Mesothelial cell of epicardium (in vitro differentiated cells): ENCODE results near the gene NUS1. TPM values are rescaled to one million over a fixed set of nuclear protein-coding genes. Genes with fewer than 3 reads are reported as not detected.
"Not testable (repeated sequence)": the region's sequence is repeated elsewhere in the genome, so short reads cannot be mapped to it uniquely, and the experiment has no call there.

ENCODE experiments used
- DNase-seq, 2 experiments: peaks; one replicate each; pipeline ENCODE4 v3.0.0; 2021; ENCODE audit warnings: low spot score in 2 of 2; ENCODE audit not compliant: unreplicated experiment in 2 of 2
- H3K27ac Mint-ChIP-seq: 2 replicates; pipeline ENCODE4 v1.8.0; 2021; ENCODE audit warnings: mixed read lengths
- H3K27me3 Mint-ChIP-seq: 2 replicates; pipeline ENCODE4 v1.8.0; 2021; ENCODE audit warnings: low read depth, mixed read lengths
- H3K36me3 Mint-ChIP-seq: 2 replicates; pipeline ENCODE4 v1.8.0; 2021; ENCODE audit warnings: mixed read lengths
- H3K4me1 Mint-ChIP-seq: 2 replicates; pipeline ENCODE4 v1.8.0; 2021; ENCODE audit warnings: mixed read lengths
- H3K4me3 Mint-ChIP-seq: 2 replicates; pipeline ENCODE4 v1.8.0; 2021; ENCODE audit warnings: mild to moderate bottlenecking, moderate library complexity, mixed read lengths
- H3K9me3 Mint-ChIP-seq: 2 replicates; pipeline ENCODE4 v1.8.0; 2021; ENCODE audit warnings: mixed read lengths
- total RNA-seq: library from RNA; stranded (reverse); gene quantifications from 3 replicates; pipeline ENCODE4 v1.2.1, GENCODE V29; 2021
- TF ChIP-seq, protein P1 (sequence below): fragments of 200-600 bp; sonication (generic); IDR thresholded peaks from one replicate; pipeline ENCODE4 v1.5.0; 2021; ENCODE audit warnings: antibody characterized with exemption; ENCODE audit not compliant: unreplicated experiment

NUS1 gene
- total RNA-seq, 1 donor from 2014 or later: 30.2 TPM

DNA sequence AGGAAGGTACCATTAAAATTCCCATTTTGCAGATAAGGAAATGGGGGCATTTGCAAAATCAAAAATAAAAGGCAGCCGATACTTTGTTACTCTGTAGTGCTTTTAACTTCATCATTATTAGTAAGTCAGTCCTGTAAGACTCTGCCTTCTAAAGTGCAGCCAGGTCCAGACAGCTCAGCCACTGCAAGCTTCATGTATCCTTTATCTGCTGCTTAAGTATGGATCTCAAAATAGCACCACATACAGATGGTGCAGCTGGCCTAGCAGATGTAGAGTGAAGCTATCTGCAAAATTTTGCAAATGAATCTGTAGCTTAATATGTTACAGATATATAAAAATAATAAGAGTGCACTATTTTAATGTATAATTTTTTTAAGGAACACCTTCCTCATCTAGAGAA, 53.4 kb downstream of the NUS1 start:
- Mint-ChIP-seq H3K4me1 (no peaks in the 10 kb centered on the region), H3K27ac (no peak overlapping the region), H3K36me3 (no peaks in the 10 kb centered on the region), H3K4me3 (no peak overlapping the region), H3K27me3 (peaks cover 3% of the 10 kb centered on the region), H3K9me3 (peaks cover 3% of the 10 kb centered on the region)
- TF ChIP-seq, protein P1, sequence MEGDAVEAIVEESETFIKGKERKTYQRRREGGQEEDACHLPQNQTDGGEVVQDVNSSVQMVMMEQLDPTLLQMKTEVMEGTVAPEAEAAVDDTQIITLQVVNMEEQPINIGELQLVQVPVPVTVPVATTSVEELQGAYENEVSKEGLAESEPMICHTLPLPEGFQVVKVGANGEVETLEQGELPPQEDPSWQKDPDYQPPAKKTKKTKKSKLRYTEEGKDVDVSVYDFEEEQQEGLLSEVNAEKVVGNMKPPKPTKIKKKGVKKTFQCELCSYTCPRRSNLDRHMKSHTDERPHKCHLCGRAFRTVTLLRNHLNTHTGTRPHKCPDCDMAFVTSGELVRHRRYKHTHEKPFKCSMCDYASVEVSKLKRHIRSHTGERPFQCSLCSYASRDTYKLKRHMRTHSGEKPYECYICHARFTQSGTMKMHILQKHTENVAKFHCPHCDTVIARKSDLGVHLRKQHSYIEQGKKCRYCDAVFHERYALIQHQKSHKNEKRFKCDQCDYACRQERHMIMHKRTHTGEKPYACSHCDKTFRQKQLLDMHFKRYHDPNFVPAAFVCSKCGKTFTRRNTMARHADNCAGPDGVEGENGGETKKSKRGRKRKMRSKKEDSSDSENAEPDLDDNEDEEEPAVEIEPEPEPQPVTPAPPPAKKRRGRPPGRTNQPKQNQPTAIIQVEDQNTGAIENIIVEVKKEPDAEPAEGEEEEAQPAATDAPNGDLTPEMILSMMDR: no peak
- DNase-seq: no peak

DNA sequence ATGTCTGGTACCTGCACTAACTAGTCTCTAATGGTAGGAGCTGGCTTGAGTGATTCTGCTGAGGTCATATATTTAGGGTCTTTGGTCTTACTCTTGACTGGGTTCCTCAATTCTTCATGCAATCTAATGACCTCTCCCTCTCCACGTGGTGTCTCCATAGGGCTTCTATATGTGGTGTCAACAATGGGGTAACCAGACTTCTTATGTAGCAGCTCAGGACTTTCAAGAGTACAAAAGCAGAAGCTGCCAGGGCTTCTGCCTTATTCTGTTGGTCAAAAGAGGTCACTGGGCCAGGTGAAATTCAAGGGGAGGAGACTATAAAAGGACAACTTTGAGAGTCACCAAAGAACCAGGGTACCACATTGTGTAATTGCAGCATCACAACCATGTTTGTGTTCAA, 54.3 kb downstream of the NUS1 start:
- TF ChIP-seq, protein P1: no peak
- Mint-ChIP-seq H3K27ac (no peak overlapping the region), H3K27me3 (peaks cover 3% of the 10 kb centered on the region), H3K9me3 (peaks cover 2% of the 10 kb centered on the region), H3K4me1 (no peaks in the 10 kb centered on the region), H3K4me3 (no peak overlapping the region), H3K36me3 (no peaks in the 10 kb centered on the region)
- DNase-seq: no peak

DNA sequence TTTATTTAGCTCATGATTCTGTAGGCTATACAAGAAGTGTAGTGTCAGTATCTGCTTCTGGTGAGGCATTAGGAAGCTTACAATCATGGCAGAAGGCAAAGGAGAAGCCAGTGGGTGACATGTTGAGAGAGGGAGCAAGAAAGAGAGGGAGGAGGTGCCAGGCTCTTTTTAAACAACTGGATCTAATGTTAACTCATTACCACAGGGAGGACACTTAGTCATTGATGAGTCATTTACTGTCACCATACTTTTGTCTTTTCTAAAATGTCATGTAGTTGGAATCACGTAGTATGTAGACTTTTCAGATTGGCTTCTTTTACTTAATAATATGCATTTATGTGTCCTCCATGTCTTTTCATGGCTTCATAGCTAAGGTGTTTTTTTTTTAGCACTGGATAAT, 58.1 kb downstream of the NUS1 start:
- TF ChIP-seq, protein P1: no peak
- Mint-ChIP-seq H3K9me3 (peaks cover 12% of the 10 kb centered on the region), H3K4me3 (no peak overlapping the region)

DNA sequence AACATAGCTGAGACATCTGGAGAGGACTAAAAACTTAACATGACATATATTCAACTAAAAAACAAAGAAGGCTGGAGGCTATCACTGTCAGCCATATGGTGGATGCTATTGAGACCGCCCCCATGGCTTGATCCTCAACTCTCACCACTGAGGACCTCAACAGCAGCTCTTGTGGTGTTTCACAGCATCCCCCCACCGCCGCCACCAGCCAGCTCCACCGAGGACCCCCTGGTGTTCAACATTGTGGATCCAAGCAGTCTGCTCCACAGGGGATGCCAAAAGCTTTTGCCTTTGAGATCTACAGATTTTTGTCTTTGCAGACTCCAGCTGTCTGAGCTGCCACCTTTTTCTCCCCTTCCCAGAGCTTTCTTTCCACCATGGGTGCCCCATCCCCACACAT, 64.6 kb downstream of the NUS1 start:
- no peaks in the 10 kb centered on the region for H3K27me3 Mint-ChIP-seq
- peaks cover 35% of the 10 kb centered on the region for H3K9me3 Mint-ChIP-seq
- no peak overlapping the region for H3K4me3 Mint-ChIP-seq
- H3K36me3 Mint-ChIP-seq: no peaks in the 10 kb centered on the region
- DNase-seq: no peak
- TF ChIP-seq, protein P1: no peak
- H3K27ac Mint-ChIP-seq: no peak overlapping the region
- no peaks in the 10 kb centered on the region for H3K4me1 Mint-ChIP-seq

More for the DNA sequence above, 58.1 kb downstream of the NUS1 start:
- no peak for DNase-seq
- no peaks in the 10 kb centered on the region for H3K36me3 Mint-ChIP-seq
- no peak overlapping the region for H3K27ac Mint-ChIP-seq
- peaks cover 3% of the 10 kb centered on the region for H3K27me3 Mint-ChIP-seq
- H3K4me1 Mint-ChIP-seq: no peaks in the 10 kb centered on the region

DNA sequence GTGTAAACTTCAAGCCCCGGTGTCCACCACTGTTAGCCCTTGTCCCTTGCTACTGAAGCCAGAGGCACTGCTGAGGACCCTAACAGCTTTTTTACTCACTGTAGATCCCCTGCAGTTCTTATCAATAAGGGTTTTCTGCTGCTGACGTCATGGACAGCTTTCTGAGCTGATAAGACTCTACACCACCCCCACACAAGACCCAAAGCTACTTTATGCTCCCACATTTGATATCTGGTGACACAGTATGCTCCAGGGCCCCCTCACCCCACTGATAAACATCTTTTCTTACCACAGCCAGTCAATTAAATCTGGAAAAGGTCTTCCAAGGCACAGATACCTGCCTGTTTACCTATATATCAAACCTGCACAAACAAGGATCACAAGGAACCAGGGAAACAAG, 65.3 kb downstream of the NUS1 start:
- TF ChIP-seq, protein P1: no peak
- no peak overlapping the region for H3K27ac Mint-ChIP-seq
- H3K4me3 Mint-ChIP-seq: no peak overlapping the region
- H3K4me1 Mint-ChIP-seq: no peaks in the 10 kb centered on the region
- H3K27me3 Mint-ChIP-seq: no peaks in the 10 kb centered on the region
- peaks cover 35% of the 10 kb centered on the region for H3K9me3 Mint-ChIP-seq
- no peak for DNase-seq
- no peaks in the 10 kb centered on the region for H3K36me3 Mint-ChIP-seq

DNA sequence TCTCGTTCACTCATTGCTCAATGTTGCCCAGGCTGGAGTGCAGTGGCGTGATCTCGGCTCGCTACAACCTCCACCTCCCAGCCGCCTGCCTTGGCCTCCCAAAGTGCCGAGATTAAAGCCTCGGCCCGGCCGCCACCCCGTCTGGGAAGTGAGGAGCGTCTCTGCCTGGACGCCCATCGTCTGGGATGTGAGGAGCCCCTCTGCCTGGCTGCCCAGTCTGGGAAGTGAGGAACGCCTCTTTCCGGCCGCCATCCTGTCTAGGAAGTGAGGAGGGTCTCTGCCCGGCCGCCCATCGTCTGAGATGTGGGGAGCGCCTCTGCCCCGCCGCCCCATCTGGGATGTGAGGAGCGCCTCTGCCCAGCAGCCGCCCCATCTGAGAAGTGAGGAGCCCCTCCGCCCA, 75.4 kb downstream of the NUS1 start:
- H3K4me3 Mint-ChIP-seq, H3K4me1 Mint-ChIP-seq, H3K27ac Mint-ChIP-seq, DNase-seq, H3K36me3 Mint-ChIP-seq, H3K27me3 Mint-ChIP-seq: not testable (repeated sequence)
- H3K9me3 Mint-ChIP-seq: peaks cover 52% of the 10 kb centered on the region

Other genes starting within 250 kb of the NUS1 start
- gene ROS1, start 249.5 kb upstream of the NUS1 start, total RNA-seq: not detected in 3 replicates
- 30.1 to 34.5 TPM (median 30.8 TPM) in 3 replicates for gene DCBLD1, start 192.8 kb upstream of the NUS1 start, total RNA-seq
- 46.1 to 47.3 TPM (median 47.0 TPM) in 3 replicates for gene GOPC, start 73.0 kb upstream of the NUS1 start, total RNA-seq
- 0.64 to 0.79 TPM (median 0.78 TPM) in 3 replicates for gene SLC35F1, start 231.8 kb downstream of the NUS1 start, total RNA-seq